ENCODE measurements around the gene LRATD1.

DNA sequence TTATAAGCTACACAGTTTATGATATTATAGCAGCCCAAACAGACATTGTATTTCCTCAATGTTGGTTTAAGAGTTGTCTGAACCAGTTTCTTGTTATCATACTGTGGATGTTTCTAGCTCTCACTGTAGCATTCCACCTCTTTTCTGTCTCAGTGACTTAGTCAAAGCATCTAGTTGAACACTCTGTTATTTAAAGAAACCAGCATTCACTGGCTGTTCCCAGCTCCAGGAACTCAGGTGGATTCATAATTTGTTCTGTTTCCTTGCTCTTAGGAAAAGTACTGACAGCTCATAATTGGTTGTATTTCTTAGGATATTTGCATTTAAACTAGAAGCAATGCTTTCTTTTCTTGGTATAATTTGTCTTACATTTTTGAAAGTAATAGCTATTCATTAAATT lies 17.5 kb downstream of the LRATD1 start:
- TF ChIP-seq, protein P1, sequence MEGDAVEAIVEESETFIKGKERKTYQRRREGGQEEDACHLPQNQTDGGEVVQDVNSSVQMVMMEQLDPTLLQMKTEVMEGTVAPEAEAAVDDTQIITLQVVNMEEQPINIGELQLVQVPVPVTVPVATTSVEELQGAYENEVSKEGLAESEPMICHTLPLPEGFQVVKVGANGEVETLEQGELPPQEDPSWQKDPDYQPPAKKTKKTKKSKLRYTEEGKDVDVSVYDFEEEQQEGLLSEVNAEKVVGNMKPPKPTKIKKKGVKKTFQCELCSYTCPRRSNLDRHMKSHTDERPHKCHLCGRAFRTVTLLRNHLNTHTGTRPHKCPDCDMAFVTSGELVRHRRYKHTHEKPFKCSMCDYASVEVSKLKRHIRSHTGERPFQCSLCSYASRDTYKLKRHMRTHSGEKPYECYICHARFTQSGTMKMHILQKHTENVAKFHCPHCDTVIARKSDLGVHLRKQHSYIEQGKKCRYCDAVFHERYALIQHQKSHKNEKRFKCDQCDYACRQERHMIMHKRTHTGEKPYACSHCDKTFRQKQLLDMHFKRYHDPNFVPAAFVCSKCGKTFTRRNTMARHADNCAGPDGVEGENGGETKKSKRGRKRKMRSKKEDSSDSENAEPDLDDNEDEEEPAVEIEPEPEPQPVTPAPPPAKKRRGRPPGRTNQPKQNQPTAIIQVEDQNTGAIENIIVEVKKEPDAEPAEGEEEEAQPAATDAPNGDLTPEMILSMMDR (conservative IDR thresholded peaks at IDR 0.05; ENCODE audit: low read depth, low read length) = no peak
- TF ChIP-seq EZH2phosphoT487 (IDR thresholded peaks at IDR 0.05; ENCODE audit: borderline replicate concordance, low read length) (no peak), EZH2 (IDR thresholded peaks at IDR 0.05; ENCODE audit: low read length, unreplicated experiment) (no peak)
